ENCODE measurements around the gene CDKN2C.
"Not testable (repeated sequence)": the region's sequence is repeated elsewhere in the genome, so short reads cannot be mapped to it uniquely, and the experiment has no call there.

Gene CDKN2C

GRCh38 chr1:50979937-50980336 is 9.9 kb downstream of the CDKN2C start:
- no peak for DNase-seq (ENCODE audit: low read depth, low spot score)

- DNase-seq (ENCODE audit: low read depth, low spot score) = no peak
Measured at GRCh38 chr1:50980505-50980904, 10.5 kb downstream of the CDKN2C start.

GRCh38 chr1:50981741-50982140 is 11.7 kb downstream of the CDKN2C start:
- DNase-seq (ENCODE audit: low read depth, low spot score) = no peak

GRCh38 chr1:50982611-50983010 is 12.6 kb downstream of the CDKN2C start:
- no peak for DNase-seq (ENCODE audit: low read depth, low spot score)

DNA sequence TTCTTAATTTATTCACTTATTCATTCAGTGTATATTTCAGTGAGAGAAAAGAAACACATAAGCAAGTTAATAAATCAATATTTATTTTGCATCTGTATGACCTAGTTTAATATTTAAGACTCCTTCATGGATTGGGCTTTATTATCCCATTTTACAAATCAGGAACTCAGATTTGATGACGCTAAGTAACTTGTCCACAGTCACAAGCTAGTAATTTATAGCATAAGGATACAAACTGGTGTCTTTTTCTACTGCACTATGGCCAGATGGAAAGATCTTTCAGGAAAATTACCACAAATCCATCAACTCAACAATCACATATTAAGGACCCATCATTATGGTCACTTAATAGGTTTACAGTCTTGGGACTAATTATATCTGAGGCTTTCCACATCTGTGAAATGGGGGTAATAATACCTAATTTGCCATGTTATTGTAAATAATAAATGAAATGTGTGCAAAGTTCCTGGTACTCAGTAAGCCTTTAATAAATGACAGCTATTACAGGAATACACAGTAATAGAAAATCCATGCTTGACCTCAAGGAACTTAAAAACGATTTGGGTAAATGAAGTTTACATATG is 13.3 kb downstream of the CDKN2C start:
- no peak for DNase-seq (ENCODE audit: low read depth, low spot score)

DNA sequence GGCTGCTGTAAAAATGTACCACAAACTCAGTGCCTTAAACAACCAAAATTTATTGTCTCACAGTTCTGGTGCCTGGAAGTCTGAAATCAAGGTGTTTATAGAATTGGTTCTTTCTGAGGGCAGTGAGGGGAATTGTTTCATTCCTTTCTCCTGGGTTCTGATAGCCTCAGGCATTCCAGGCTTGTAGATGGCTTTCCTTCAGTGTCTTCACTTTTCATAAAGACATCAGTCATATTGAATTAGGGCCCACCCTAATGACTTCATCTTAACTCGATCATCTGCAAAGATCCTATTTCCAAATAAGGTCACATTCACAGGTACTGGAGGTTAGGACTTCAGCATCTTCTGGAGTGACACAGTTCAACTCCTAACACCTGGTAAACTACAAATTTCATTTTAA is 15.0 kb downstream of the CDKN2C start:
- DNase-seq (ENCODE audit: low read depth, low spot score) = no peak

DNA sequence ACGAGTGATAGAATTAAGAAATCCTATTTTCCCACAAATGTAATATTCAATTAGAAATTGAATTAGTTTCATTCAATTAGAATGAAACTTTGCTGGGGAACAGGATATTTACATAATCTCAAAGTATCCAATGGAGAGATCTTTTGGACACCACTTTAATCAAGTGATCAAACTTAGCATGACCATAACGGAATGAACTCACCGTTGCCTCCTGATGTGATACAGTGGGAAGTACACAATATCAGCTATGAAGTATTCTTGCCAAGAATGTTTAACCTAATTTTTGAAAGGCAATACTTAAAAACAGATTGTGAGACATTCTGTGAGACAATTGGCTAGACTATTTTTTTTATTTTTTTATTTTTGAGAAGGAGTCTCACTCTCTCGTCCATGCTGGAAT is 16.6 kb downstream of the CDKN2C start:
- no peak for DNase-seq (ENCODE audit: low read depth, low spot score)

DNA sequence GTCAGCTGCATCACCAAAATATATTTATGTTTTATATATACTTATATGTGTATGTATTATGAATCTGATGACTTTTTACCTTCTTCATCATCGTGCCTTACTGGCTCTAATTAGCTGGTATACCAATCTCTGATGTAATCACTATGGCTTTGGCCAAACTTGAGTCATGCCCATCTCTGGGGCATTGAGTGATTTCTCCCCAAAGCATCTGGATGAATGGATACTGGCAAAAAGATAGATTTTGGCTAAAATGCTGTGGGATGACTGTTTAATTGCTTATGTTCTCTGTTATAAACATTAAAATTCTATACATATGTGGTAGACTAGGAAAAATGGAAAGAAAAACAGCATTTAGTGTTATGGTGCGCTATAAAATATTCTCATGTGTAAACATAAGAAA is 19.6 kb downstream of the CDKN2C start:
- no peak for DNase-seq (ENCODE audit: low read depth, low spot score)

- no peak for DNase-seq (ENCODE audit: low read depth, low spot score)
Measured at GRCh38 chr1:50992532-50993318, 22.7 kb downstream of the CDKN2C start.

- DNase-seq (ENCODE audit: low read depth, low spot score) = no peak
Measured at GRCh38 chr1:50993645-50994044, 23.6 kb downstream of the CDKN2C start.

DNA sequence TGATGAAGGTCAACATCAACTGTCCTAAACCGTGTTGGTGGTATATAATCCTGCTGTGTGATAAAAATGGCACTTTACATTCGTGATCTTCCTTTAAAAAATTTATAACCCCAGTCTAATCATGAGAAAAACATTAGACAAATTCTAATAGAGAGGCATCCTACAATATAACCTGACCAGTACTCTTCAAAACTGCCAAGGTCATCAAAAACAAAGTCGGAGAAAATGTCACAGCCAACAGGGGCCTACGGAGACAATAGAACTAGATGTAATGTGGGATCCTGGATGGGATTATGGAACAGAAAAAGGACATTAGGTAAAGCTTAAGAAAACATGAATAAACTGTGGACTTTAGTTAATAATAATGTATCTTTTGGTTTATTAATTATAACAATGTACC is 25.0 kb downstream of the CDKN2C start:
- DNase-seq (ENCODE audit: low read depth, low spot score) = no peak

GRCh38 chr1:50995651-50996050 is 25.6 kb downstream of the CDKN2C start:
- no peak for DNase-seq (ENCODE audit: low read depth, low spot score)

GRCh38 chr1:50996083-50996482 is 26.0 kb downstream of the CDKN2C start:
- DNase-seq (ENCODE audit: low read depth, low spot score) = no peak

GRCh38 chr1:50999375-50999774 is 29.3 kb downstream of the CDKN2C start:
- DNase-seq (ENCODE audit: low read depth, low spot score) = not testable (repeated sequence)

DNA sequence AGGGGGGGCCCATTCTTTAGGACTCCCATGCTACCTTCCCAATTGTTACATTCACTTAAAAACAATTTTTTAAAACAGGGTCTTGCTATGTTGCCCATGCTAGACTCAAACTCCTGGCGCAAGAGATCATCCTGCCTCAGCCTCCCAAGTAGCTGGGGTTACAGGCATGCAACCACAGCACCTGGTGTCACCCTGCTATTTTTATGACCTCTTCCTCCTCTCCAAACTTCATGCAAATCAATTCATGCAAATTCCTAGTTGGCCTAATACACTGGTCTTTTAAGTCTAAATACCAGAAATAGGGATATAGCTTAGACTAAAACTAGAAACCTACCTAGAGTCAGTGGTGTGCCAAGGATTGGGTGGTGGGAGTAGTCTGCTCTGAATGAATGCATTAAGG is 30.1 kb downstream of the CDKN2C start:
- DNase-seq (ENCODE audit: low read depth, low spot score) = no peak

DNA sequence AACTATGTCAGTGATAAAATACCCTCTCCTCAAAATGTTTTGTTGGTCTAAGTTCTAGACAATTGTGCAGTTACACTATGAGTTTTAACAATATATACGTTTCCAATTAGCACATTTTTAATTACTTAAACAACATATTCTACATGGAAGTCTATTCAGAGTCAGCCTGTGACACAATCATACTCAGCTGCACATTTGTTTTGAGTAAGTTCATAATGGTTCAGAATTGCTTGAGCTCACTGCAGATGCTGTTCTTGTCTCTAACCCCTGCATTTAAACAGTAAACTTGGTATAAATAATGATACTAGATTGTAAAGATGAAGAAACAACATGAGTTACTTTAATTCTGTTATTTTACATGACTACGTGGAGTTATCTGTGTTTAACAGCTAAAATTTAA is 30.6 kb downstream of the CDKN2C start:
- DNase-seq (ENCODE audit: low read depth, low spot score) = no peak

DNA sequence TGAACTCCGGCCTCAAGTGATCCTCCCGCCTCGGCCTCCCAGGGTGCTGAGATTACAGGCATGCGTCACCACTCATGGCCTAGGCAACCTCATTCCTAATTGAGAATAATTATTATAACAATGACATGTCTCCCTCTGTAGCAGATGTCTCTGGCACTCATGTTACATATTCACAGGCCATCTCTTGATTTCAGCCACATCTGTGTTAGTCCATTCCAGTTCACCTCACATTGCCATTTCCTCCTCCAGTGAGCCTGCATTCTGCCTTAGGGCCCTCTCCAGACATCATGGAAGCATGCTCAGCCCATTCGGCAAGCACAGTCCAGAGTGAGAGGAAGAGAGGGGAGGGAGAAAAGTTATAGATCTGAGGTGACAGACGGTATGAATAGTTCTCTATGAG is 32.5 kb downstream of the CDKN2C start:
- no peak for DNase-seq (ENCODE audit: low read depth, low spot score)

- not testable (repeated sequence) for DNase-seq (ENCODE audit: low read depth, low spot score)
Measured at GRCh38 chr1:51005549-51005948, 35.5 kb downstream of the CDKN2C start.

DNA sequence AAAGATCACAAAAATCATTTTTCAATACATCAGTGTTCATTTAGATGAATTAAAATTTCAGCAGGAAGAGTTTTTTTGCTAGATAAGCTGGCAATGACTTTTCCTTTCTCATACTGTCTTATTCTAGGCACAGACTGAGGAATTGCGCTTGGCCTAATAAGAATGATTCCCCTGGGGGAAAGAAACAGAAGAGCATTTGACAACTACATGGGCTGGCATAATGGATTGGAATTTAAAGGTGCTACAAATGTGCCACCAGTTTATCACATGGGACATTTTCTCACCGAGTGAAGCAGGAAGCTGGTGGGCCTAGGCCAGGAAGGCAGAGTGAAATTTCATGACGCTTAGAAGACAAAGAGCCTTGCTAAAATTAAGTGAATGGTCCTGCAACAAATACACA is 39.3 kb downstream of the CDKN2C start:
- DNase-seq (ENCODE audit: low read depth, low spot score) = no peak

DNA sequence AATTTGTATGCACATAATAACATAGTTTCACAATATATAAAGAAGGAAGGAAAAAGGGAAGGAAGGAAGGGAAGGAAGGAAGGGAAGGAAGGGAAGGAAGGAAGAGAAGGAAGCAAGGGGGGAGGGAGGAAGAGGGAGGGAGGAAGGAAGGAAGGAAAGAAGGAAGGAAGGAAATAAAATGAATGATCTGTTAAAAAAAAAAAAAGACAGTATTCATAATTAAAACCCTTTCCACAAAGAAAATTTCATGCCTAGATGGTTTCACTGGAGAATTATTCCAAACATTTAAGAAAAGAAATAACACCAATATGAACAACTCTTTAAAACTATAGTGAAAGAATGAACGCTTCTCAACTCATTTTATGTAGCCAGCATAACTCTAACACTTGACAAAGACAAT is 44.8 kb downstream of the CDKN2C start:
- no peak for DNase-seq (ENCODE audit: low read depth, low spot score)

- no peak for DNase-seq (ENCODE audit: low read depth, low spot score)
Measured at GRCh38 chr1:51019811-51020210, 49.8 kb downstream of the CDKN2C start.

Measured in activated CD4-positive, CD25-positive, alpha-beta regulatory T cell treated with anti-CD3 and anti-CD28 coated beads, Interleukin-2, amount 50 U/mL, for 16 hours (primary cell).